IPS DF 19.7 (cell line): Measurements from ENCODE around the gene BRME1.
"Not testable (repeated sequence)": the region's sequence is repeated elsewhere in the genome, so short reads cannot be mapped to it uniquely, and the experiment has no call there.

ENCODE experiments used
- DNase-seq: peaks from one replicate; pipeline ENCODE4 v3.0.0-alpha.2; 2013; ENCODE audit warnings: low read depth, low spot score

BRME1 gene

GRCh38 chr19:13866463-13867046 lies 39.4 kb downstream of the BRME1 start:
- no peak for DNase-seq

DNA sequence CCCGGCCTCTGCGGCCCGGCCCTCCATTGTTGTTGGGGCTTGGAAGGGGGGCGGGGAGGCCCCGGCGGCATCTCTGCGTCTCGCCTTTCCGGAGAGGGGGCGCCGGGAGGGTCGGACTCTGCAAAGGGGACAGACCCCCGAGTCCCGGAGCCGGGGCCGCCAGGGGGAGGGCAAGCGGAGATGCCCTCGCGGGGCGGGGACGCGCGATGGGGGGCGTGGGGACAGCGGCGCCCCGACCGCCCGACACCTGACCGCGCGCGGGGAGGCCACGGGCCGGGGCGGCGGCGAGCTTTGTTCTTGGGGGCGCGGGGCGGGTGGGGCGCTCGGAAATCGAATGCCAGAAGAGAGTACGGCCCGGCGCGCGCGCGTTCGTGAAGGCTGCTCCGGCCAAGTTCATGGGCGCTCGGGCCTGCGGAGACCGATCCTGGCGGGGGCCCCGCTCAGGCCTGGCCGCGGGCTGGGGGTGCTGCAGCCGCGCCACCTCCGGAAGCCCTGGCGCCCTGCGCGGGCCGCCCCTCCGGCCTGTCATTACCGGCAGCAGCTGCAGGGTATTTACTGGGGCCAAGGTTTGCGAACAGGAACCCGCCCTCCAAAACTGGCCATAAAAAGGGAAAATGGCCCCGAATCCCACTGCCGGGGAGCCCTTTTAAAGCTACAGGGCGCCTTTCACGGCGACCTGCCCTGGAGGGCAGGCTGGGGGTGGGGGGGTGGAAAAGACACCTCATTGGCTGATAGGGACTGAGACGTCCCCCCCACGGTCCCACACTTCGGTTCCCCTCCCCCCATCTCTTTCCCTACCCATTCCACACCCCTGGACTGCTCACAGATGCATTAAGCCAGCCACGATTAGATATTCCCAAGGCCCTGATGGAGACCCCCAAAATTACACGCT lies 40.1 kb downstream of the BRME1 start:
- DNase-seq: no peak

DNA sequence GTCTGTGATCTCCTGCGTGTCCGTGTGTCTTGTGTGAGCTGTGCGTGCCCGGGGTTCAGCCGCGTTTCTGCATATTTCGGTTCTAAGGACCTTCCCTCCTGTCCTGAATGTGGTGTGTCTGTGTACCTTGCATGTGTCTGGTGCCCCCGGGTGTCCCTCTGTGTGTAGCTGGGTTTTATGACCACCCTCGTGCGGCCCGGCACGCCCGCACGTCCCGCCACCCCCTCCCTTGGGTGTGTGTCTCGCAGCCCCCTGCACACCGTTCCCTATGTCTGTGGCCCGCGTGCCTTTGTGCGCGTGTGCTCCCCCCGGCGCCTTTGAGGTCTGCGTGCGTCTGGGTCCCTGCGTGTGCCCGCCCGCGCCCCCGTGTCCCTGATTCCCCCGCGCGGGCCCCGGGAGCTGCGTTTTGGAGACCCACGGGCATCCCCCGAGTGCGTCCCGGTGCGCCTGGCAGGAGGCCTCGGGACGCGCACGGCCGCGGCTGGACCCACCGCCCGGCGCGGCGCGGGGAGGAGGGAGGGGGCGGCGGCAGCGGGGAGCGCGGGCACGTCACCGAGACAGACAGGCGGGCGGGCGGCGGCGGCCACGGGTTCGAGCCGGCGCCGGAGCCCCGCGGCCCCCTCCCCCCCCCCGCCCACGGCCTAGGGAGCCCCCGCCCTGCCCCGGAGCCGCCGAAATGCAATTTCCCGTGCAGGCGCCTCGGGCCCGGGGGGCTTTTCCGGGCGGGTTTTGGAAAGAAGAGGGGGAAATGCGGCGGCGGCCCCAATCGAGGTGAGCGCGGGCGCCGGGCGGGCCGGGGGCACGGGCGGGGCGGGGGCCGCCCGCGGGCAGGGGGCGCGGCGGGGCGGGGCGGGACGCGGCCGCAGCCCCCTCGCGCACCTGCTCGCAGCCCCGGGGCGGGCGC lies 41.0 kb downstream of the BRME1 start:
- DNase-seq: no peak

GRCh38 chr19:13864046-13864666 lies 41.8 kb downstream of the BRME1 start:
- no peak for DNase-seq

GRCh38 chr19:13861714-13862531 lies 44.0 kb downstream of the BRME1 start:
- DNase-seq: no peak

GRCh38 chr19:13861392-13861713 lies 44.6 kb downstream of the BRME1 start:
- DNase-seq: no peak

DNA sequence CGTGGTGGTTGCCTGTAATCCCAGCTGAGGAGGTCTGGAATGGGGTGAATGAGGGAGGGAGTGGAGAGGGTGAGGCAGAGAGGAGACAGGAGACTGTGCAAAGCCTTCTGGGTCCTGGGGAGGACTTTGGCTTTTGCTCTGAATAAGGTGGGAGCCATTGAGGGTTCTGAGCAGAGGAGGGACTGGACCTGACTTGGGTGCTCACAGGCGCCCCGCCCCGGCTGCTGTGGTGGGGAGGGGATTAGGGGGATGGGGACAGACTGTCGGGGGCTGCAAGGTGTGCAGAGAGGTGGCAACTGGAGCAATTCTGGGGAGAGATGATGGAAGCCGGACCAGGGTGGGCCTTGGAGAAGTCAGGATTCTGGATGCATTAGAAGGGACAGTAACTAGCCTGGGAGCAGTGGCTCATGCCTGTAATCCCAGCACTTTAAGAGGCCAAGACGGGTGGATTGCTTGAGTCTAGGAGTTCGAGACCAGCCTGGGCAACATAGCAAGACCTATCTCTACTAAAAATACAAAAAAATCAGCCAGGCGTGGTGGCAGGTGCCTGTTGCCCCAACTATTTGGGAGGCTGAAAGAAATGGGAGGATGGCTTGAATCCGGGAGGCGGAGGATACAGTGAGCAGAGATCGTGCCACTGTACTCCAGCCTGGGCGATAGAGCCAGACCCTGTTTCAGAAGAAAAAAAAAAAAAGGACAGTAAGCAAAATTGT lies 45.1 kb downstream of the BRME1 start:
- DNase-seq: no peak

DNA sequence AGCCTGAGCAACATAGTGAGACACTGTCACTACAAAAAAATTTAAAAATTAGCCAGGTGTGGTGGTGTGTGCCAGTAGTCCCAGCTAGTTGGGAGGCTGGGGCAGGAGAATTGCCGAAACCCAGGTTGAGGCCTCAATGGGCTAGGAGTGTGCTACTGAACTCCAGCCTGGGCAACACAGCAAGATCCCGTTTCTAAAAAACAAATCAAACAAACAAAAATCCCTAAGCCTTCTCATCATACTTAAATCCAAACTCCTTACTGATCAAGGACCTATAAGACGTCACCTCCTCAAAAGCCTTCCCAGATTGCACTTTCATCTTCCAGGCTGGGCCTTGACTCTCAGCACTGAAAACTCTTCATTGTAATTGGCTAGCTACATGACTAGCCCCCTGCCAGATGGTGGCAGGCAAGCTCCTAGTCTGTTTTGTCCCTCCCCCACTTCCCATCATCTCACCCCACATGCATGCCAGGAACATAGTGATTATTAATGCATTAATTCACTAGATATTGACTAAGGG lies 46.5 kb downstream of the BRME1 start:
- DNase-seq: no peak

- no peak for DNase-seq
Observed at GRCh38 chr19:13856497-13856896, 49.4 kb downstream of the BRME1 start.

GRCh38 chr19:13852171-13852707 lies 53.7 kb downstream of the BRME1 start:
- DNase-seq: not testable (repeated sequence)

DNA sequence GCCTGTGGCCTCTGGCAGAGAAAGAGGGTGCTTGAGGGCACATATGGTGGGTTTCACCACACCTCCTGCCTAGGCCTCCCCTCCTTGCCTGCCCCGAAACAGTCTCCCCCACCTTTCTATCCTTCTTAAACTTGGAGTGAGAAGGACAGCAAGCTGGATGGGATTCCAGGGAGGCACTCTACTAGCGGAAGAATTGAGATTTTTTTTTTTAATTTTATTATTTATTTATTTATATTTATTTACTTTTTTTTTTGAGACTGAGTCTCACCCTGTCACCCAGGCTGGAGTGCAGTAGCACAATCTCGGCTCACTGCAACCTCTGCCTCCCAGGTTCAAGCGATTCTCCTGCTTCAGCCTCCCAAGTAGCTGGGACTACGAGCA lies 54.2 kb downstream of the BRME1 start:
- not testable (repeated sequence) for DNase-seq

DNA sequence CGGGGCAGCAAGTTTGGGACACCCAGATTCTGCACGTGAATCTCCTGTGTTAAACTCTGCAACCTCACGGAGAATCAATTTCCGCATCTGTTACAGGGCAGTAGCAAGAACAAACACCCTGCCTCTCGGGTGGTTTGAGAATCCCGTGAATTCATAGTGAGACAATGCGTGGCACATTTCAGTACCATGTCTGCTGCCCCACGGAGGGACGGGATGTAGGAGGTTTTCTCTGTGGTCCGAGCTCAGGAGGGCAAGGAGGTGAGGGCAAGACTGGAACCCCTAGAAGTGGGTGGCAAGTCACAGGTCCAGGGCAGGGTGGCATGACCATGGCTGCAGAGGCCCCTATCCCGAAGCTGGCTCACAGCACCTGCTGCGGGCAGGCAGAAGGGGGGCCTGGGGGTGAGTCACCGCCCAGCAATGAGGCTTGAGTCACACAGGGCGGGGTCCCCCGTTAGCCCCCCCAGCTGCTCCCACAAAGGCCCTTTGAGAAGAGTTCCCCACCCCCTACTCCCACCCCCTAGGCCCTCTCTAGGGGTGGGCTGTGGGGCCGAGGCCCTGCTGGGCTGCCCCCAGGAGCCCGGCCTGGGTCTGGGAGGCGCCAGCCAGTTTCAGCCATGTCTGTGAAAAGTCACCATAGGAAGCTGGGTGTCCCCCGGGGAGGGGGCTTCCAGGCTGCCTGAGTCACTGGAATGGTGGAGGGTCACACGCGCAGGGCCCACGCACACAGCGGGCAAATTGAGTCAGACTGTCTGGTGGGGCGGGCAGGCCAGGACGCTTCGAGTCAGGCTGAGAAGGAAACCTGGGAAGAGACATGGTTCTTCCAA lies 54.8 kb downstream of the BRME1 start:
- DNase-seq: no peak

DNA sequence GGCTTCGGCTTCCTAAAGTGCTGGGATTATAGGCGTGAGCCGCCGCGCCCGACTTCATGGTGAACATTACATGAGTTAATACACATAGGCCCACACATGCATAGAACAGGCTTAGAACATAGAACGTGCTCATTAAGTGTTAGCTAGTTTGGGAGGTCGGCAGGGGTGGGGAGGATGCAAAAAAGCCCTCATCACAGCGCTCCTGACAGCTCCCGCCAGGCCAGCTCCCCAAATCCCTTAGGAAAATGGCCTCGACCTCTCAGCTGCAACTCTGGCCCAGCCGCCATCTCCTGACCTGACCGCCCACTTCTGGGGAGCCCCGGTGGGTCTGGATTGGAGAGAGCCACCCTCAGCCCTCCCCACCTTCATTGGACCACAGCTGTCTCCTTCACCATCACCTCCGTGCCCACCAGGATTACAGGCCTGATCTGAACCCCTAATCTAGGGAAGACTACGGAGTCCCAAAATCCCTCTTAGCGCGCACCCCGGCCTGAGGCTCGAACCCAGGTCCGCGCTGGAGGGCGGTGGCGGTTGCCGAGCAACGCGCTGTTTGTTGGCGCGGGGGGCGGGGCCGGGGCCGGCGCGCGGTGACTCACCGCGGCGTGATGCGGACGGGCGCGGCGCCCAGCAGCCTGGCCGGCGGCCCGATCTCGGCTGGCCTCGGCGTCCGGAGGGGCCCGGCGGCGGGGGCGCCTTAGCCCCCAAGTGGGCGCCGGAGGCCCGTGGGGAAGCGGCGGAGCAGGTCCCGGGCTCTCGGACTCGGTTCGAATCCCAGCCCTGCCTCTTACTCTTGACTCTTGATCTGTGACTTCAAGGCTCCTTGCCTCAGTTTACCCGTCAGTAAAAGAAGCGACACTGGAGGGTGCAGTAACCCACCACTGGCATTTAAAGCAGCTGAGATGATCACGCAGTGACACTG lies 55.7 kb downstream of the BRME1 start:
- no peak for DNase-seq

- no peak for DNase-seq
Observed at GRCh38 chr19:13848798-13849676, 56.9 kb downstream of the BRME1 start.

DNA sequence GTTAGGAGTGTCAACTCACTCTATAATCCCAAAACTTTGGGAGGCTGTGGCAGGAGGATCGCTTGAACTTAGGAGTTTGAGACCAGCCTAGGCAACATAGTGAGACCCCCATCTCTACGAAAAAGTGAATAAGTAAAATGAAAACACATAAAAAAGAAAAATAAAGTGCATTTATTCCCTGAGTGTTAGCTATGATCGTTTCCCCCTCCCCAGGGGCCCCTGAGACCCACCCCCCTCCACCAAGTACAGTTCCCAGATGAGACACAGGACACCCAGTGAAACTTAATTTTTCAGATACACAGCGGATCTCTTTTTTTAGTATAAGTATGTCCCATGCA lies 57.6 kb downstream of the BRME1 start:
- no peak for DNase-seq

DNA sequence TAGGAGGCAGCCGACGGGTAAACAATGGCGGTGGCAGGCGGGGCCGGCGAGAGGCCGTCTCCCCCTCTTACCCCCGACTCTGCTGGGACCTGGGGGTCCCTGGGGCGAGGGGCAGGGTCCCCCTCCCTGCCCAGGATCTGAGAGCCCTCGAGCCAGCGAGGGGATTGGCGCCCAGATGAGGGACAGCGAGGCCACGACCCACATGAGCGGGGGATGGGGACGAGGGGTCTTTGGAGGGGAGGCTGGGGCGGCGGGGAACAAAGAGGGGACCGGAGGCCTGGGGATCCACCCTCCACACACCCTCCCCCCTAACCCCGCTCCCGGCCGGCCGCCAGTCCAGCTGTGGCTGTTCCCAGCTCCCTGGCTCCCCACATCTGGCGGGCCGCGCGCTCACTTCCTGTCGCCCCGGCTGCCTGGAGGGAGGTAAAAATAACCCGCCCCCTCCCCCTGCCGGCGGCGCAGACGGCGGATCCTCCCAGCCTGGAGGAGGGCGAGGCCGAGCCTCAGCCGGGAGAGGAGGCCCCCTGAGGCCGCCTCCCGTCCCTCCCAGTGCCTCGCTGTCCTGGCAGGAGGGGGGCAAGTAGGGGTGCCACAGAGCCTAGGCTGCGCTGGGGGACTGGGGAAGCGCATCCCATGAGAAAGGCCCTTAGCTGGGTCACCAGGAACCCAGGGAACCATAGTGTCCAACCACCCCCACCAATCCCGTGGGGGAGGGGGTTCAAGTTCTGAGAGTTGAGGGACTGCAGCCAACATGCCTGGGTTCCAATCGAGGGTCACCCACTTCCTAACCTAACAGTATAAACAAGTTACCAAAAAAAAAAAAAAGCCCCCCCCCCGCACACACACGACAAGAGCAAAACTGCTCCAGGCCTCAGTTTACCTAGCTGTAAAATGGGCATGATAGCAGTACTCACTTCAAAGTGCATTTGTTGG lies 58.2 kb downstream of the BRME1 start:
- no peak for DNase-seq
